ENCODE measurements around the gene NFIC.

- TF ChIP-seq ZNF274 (IDR thresholded peaks at IDR 0.05; ENCODE audit: low read depth, low read length) (no peak), SUZ12 (IDR thresholded peaks at IDR 0.05; ENCODE audit: extremely low read depth, insufficient read depth, insufficient read length) (no peak), YY1 (IDR thresholded peaks at IDR 0.05; ENCODE audit: insufficient read depth, insufficient read length) (no peak)
Observed at GRCh38 chr19:3433805-3434540, 67.6 kb downstream of the NFIC start.
